Fibroblast of lung (primary cell): ENCODE measurements around the gene USP31.

Source experiments
- CTCF ChIP-seq, 2 donors: IDR thresholded peaks in 1 of 2; conservative IDR thresholded peaks in 1 of 2; 1 replicate in 1 of 2; 2 replicates in 1 of 2; pipeline ENCODE4 v1.5.1; 2011 to 2012; ENCODE audit warnings: low read length in 2 of 2, control low read depth in 1 of 2, inconsistent platforms in 1 of 2, low read depth in 1 of 2, mild to moderate bottlenecking in 1 of 2
- EZH2 ChIP-seq: IDR thresholded peaks from 2 replicates; pipeline ENCODE4 v1.5.1; 2012; ENCODE audit warnings: low read length, control low read depth, mild to moderate bottlenecking; ENCODE audit errors: missing control alignments

- TF ChIP-seq EZH2: no peak
- no peak for TF ChIP-seq CTCF (conservative IDR thresholded peaks at IDR 0.05 in 1 of 2, IDR thresholded peaks at IDR 0.05 in 1 of 2; ENCODE audit: low read depth in 1 of 2, low read length in 2 of 2)
Measured at GRCh38 chr16:23057013-23057596, 92.1 kb downstream of the USP31 start.
